Stimulated activated CD4-positive, alpha-beta T cell treated with anti-CD3 and anti-CD28 coated beads, Interleukin-12 subunit alpha, Interleukin-12 subunit beta, amount 100 ng/mL, for 48 hours (primary cell): ENCODE data around the gene FBXL2.
"Not testable (repeated sequence)": the region's sequence is repeated elsewhere in the genome, so short reads cannot be mapped to it uniquely, and the experiment has no call there.

Experiments
- DNase-seq, 3 donors: peaks; one replicate each; pipeline ENCODE4 v3.0.0-alpha.2; 2020; ENCODE audit warnings: low read depth in 2 of 3, low spot score in 1 of 3

Gene FBXL2

DNA sequence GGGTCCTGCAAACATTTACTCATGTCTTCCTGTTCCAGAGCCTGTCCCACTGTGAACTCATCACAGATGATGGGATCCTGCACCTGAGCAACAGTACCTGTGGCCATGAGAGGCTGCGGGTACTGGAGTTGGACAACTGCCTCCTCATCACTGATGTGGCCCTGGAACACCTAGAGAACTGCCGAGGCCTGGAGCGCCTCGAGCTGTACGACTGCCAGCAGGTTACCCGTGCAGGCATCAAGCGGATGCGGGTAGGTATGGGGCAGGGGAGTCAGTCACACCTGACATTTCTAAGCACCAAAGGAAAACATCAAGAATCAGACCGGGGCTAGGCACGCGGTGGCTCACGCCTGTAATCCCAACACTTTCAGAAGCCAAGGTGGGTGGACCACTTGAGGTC lies 106.7 kb downstream of the FBXL2 start:
- no peak for DNase-seq

DNA sequence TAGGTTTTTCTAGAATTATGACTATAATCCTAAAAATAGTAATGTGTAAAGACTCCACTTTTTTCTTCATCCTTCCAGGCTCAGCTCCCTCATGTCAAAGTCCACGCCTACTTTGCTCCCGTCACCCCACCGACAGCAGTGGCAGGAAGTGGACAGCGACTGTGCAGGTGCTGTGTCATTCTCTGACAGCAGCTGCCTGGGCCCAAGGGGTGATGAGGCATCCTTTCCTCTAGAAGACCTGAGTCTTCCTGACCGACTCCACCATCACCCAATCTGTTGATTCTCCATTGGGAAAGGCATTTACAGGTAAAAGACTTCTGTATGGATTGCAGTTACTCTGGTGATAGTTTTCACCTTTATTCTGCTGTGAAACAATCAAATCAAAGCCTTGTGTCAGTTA lies 108.2 kb downstream of the FBXL2 start:
- DNase-seq, result peak; percentile 27 to 35 (median 33)

DNA sequence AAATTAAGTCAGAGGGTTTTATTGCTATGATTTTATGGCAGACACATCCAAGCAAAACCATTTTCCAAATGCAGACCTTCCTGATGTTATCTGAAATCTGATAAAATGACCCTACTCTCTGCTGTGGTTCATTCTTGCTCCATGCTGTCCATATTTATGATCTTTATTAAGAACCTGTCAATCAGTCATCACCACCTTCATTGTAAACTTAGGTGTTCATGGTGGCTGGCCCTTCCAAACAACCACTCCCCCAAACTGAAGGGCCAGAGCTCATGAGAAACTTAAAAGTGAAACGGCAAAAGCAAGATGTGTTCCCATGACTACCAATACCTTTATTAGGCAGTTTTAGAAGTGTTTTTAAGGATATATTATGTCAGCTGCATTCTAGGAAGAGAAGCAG lies 109.4 kb downstream of the FBXL2 start:
- no peak for DNase-seq

DNA sequence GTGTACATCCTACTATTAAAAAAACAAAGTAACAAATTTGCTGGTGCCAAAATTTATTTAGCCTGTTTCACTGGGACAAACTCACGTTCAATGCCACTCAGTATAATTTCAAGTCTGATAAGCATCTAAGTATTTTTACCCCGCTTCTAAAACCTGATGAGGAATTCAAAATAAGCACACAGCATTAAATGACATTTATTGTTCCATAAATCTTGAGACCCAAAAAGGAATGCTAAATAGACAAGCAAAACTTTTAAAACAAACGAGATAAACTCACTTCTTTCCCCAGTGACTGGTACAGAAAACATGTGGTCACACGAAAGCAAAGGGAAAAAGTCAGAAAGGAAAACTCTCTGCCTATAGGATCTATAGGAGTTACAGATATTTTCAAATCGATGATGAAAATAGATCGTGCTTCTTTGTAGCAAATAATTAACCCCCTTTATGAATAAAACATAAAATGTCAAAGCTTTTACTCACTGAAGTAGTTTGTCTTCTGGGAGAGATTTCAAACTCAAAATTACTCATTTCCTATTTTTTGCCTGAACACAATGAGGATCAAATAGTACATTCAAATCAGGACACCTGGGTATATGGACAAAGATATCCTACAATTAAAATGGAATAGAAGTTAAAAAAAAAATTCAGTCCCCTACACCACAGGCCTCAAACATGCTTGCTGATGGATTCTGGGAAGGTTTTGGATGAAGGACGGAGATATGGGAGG lies 111.3 kb downstream of the FBXL2 start:
- DNase-seq, result no peak

DNA sequence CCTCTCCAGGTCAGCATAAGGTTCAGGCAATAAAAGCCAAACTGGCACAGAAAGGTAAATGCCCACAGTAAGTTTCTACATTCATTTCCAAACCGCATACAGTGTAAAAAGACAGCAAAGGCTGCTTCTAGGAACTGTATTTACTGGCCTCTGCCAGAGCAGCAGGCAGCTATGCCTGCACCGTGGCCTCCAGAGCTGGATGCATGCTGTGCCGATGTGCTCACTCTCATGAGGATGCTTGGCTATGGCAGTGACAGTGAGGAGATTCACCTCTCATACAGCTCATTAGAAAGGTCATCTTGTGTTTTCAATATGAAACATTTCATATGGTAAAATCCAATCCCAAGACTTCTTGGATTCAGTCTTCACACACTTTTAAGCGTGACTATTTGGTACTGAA lies 112.7 kb downstream of the FBXL2 start:
- DNase-seq, result no peak

- DNase-seq, result no peak
These were observed 114.2 kb downstream of the FBXL2 start for GRCh38 chr3:33391255-33391995.

- no peak for DNase-seq
These were observed 114.9 kb downstream of the FBXL2 start for GRCh38 chr3:33392144-33392543.

GRCh38 chr3:33392703-33393125 lies 115.5 kb downstream of the FBXL2 start:
- no peak for DNase-seq

DNA sequence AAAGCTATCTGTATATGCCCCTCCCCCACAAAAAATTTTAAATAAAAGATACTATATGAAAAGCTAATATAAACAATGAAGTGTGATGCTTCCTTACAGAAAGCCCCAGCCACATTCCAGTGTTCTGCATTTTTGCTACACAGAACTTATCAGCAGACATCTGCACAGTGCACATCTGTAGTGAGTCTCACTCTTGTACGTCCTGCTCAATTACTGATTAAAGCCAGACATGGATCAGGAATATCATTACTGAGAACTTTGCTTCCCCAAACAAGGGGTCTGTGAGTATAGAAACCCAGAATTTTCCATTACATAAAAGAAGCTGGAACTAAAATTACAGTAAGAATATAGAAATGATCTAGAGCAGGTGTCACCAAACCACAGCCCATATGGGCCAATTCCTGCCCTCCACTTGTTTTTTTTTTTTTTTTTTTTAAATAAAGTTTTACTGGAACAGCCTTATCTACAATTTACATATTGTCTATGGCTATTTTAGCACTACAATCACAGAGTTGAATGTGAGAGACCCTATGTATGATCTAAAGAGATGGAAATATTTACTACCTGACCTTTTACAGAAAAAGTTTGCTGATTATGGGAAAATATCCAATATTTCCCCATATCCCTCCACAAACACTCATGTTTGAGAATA lies 117.3 kb downstream of the FBXL2 start:
- no peak for DNase-seq

DNA sequence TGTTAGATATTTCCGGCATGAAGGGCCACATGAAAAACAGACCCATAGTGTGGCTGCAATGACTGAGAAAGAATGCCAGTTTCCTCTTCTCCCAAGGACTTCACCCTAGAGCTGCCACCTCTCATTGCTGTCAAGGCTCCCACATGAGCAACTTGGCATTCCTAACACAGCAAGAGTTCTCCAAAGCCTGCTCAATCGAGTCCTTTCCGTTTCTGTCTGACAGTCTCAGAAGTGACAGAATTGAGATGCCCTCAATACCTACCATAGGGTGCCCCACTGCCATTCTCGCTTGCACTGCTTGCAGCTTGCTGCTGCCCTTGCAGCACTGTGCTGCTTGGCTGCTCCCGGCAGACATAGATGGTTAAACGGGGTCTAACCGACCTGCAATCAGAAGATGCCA lies 118.7 kb downstream of the FBXL2 start:
- DNase-seq, result no peak

GRCh38 chr3:33398410-33398809 lies 121.2 kb downstream of the FBXL2 start:
- no peak for DNase-seq

DNA sequence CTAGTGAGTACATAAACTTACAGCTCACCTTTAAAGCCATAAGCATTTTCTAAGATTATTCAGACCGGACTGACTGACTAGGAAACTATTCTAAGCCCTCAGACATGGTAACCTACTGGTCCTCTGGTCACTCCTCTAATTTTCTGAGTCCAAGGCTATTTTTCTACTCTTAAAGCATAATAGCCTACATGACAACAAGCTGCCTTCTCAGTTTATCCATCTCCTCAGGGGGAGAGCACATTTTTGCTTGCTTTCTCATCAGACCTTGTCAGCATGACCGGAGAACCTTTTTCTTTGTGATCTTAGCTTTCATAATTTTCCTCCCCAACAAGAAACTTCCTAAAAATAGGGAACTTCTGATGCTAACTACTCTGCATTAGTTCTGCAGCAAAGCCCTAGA lies 124.5 kb downstream of the FBXL2 start:
- DNase-seq, result no peak

DNA sequence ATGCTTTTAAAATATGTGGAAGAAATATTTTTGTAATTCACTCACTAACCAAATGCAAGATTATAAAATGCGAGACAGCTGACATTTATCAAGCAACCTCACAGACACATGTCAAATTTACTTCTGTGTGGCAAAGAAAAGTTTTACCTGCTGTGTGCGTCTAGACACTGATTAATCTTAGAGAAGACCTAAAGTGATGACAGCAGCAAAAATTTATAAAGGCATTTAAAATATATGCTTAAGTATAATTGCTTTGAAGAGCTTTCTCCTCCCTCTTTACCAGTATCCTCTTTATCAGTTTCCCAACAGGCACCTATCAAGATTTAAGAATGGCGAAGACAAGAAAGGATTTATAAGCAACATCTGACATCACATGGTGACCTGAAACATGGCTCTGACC lies 125.7 kb downstream of the FBXL2 start:
- DNase-seq, result no peak

DNA sequence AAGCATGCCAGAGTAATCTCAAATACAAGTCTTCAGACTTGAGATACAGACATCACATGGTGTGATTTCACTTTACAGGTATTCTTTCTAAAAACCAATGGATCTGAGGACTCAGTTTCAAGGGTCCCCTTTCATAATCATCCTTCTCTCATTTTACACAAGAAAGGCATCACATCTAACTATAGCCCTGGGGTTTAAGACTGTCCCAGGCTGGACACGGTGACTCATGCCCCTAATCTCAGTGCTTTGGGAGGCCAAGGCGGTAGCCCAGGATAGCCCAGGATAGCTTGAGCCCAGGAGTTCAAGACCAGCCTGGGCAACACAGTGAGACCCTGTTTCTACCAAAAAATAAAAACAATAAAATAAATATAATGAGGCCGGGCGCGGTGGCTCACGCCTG lies 126.5 kb downstream of the FBXL2 start:
- no peak for DNase-seq

GRCh38 chr3:33410816-33411215 lies 133.6 kb downstream of the FBXL2 start:
- DNase-seq, result not testable (repeated sequence)

DNA sequence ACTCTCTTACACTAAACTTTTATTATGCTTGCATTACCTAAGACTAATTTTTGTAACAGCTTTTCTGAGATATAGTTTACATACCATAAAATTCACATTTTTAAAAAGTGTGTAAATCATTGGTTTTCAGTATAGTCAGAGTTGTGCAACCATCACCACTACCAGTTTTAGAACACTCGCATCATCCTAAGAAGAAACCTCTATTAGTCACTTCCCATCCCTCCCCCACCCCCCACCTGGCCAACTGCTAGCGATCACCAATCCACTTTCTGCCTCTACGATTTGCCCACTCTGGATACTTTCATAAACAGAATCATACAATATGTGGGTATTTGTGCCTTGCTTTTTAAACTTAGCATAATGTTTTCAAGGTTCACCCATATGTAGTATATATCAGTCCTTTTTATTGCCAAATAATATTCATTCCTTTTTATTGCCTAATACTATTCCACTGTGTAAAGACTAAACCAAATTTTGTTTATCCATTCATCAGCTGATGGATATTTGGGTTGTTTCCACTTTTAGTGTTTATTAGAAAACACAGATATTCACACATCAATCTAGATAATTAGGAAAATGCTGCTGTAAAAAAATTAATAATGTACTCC lies 139.9 kb downstream of the FBXL2 start:
- DNase-seq, result peak in 1 of 3 donors; percentile 36

- no peak for DNase-seq
These were observed 142.7 kb downstream of the FBXL2 start for GRCh38 chr3:33419948-33420347.

DNA sequence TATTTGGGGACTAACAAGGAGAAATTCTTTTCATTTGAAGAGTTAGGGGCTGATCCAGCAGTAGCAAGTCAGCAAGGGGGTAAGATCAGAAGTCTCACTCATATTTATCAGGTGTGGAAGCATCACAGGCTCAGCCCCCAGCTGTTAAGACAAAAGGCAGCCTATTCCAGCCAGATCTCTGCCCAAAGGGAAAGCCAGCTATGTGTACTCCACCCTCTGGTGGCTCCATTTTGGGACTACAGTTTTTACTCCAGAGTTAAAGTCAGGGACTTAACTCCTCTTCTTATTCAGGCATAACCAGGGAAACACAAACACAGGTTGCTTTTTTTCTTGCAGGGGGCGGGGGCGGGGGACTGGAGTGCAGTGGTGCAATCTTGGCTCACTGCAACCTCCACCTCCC lies 143.7 kb downstream of the FBXL2 start:
- DNase-seq, result no peak

GRCh38 chr3:33424606-33425452 lies 147.6 kb downstream of the FBXL2 start:
- DNase-seq, result no peak

DNA sequence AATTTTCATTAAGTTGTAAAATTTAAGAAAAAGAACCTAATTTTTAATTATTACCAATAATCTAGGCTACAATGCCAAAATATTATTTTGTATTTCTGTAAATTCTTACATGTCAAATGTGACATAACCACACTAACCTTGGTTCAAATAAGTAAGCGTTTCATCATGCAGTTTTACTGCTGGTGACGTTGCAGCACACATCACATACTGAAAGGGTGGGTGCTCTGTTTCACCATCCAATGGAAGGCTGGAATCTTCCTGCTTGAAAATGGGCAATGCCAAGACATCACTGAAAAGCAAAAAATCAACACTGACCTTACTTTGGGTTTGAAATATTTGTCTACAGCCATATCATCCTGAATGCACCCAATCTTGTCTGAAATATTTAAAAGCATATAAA lies 148.2 kb downstream of the FBXL2 start:
- DNase-seq, result no peak

DNA sequence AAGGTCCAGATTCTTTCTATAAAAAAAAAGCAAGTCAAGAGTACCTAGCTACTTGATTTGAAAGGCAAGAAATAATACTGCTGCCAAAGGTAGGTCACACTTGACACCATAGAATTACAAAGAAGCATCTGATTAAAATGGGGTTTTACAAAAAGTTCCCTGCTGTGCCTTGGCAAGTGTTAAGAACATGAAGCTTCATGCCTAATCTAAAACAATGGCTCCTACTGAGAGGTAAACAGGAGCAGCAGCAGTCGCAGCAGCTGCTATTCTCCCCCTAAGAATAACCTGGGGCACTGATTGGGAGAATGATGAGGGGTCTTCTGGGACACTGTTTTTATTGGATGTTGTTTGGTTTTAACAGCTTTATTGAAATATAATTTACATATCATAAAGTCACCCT lies 148.8 kb downstream of the FBXL2 start:
- DNase-seq, result no peak
